Measurements from ENCODE around the gene TMEM126A. TPM values are rescaled to one million over a fixed set of nuclear protein-coding genes. Genes with fewer than 3 reads are reported as not detected.

Gene TMEM126A
- total RNA-seq, 1 experiment from 2014 or later, result 64.4 TPM

GRCh38 chr11:85695546-85695945, 47.8 kb downstream of the TMEM126A start:
- no peak for DNase-seq (ENCODE audit: low read depth)

GRCh38 chr11:85697747-85698146, 50.0 kb downstream of the TMEM126A start:
- DNase-seq (ENCODE audit: low read depth), result no peak

GRCh38 chr11:85698195-85698594, 50.4 kb downstream of the TMEM126A start:
- DNase-seq (ENCODE audit: low read depth), result no peak

GRCh38 chr11:85699957-85700741, 52.4 kb downstream of the TMEM126A start:
- no peak for DNase-seq (ENCODE audit: low read depth)

GRCh38 chr11:85704967-85705366, 57.2 kb downstream of the TMEM126A start:
- DNase-seq (ENCODE audit: low read depth), result no peak

- DNase-seq (ENCODE audit: low read depth), result no peak
Measured at GRCh38 chr11:85705800-85706199, 58.0 kb downstream of the TMEM126A start.

Other genes with a start within 250 kb of the TMEM126A start
- gene DLG2, start 20.6 kb upstream of the TMEM126A start, total RNA-seq (2014; rRNA removed; shearing (Covaris generic)), result 0.42 and 2.3 TPM in 2 replicates
- gene TMEM126B, start 19.4 kb upstream of the TMEM126A start, total RNA-seq (2014; rRNA removed; shearing (Covaris generic)), result 61.1 and 81.1 TPM in 2 replicates
- 34.3 and 52.9 TPM in 2 replicates for gene CREBZF, start 17.2 kb downstream of the TMEM126A start, total RNA-seq (2014; rRNA removed; shearing (Covaris generic))
- 1.1 and 1.4 TPM in 2 replicates for gene CCDC89, start 38.2 kb downstream of the TMEM126A start, total RNA-seq (2014; rRNA removed; shearing (Covaris generic))
- 28.1 and 59.4 TPM in 2 replicates for gene SYTL2, start 163.2 kb downstream of the TMEM126A start, total RNA-seq (2014; rRNA removed; shearing (Covaris generic))
- gene CCDC83, start 207.4 kb downstream of the TMEM126A start, total RNA-seq (2014; rRNA removed; shearing (Covaris generic)), result not detected in 2 replicates